Measurements from ENCODE around the gene ZDHHC7.
"Not testable (repeated sequence)": the region's sequence is repeated elsewhere in the genome, so short reads cannot be mapped to it uniquely, and the experiment has no call there.

Gene ZDHHC7

DNA sequence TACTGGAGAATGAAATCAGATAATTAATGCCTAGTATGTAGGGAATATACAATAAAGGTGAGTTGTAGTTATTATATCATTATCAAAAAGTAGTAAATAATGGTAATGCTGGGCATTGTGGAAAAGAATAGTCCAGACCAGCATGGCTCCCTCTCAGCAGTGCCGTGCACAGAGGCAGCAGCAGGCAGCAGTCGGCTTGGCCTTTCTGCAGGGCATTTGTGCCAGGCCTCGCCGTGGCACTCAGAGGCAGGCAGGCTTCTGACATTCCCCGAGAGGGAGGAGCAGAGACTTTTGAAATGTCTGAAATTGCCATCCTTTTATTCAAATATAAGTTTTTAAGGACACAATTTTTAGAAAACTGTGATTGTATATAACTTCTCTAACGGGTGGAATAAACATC, 31.3 kb upstream of the ZDHHC7 start:
- no peak for DNase-seq

DNA sequence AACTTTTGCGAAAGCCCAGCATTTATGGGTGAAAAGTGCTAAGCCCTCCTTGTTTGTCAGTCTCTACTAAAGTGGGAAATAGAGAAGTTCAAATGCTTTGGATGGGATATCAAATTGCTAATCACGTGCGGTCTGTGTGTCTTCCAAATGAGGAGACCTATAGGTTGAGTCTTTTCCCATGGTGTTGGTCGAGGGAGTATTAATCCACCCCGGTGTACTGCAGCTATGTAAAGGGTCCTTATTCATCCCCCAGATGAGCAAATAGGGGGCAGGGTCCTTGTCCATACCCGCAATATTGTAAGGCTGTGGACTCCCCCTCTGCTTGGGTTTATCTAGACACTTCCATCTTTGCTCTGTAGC, 30.8 kb upstream of the ZDHHC7 start:
- no peak for DNase-seq

DNA sequence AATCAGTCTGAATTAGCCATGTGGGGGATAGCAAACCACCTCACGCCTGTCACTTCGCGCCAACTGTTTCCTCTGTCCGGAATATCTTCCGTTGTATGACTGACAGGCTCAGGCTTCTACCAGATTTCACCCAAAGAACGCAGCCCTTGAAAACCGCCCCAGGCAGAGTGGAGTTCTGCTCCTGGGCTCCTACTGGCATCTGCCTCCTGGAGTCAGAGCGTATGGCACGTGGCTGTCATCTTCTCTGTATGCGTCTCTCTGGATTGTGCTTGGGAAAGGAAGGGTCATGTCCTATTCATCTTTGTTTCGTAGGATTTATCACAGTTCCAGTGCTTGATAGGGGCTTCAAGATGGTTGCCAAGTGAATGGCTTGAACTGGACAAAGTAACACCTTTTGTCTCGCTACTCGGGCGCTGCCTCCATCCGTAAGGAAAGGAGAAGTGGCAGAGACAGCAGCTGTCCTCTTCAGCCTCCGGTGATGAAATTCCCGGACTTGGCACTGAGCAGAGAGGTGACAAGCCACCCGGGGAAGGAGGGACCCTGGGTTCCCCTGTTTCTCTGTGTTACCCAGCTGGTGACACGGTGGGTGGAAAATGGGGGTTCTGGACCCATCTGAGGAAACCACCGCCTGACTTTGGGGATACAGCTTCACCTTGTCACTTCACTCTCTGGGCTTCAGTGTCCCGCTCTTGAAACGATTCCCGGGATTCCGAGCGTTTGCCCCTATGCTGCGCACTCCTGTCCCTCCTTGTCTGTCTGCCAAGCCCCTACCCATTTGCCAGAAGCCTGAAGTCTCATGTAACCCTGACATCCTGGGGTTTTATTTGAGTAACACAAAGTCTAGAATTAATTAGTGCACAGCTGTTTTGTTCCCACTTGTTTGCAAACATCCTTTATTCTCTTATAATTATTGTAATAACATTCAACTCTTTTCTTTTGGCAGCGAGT, 30.2 kb upstream of the ZDHHC7 start:
- no peak for DNase-seq

DNA sequence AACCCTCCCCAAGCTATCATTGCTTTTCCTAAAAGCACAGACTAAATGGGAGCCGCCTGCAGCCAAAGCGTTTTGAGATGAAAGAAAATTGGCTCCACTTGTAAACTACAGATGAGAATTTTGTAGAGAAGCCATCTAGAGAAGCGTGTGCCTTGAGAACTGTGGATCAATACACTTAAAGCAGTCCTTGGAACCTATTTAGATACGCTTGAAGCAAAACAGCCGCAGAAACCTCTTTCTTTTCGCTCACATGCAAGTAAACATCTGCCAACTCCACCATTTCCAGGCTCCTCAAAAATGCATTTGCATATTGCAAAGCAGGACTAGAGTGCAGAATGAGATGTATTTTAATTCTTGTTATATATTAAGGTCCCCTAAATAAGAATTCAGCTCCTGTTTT, 29.4 kb upstream of the ZDHHC7 start:
- DNase-seq: no peak

DNA sequence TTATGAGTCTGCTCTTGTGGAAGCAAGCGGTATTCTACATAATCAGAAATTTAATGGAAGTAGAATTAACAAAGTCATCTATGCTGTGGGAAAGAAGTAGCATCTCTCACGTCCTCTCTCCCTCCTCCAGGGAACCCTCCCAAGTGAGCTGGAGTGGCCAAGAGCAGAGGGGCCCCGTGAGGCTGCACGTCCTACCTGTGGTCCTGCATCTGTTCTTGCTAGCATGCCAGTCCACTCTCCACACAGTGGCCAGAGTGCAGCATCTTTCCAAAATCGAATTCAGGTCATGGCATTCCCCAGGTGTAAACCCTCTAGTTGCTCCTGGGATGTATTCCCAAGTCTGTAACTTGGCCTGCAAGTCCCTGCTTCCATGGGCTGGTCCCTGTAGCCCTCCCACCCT, 26.4 kb upstream of the ZDHHC7 start:
- DNase-seq: no peak

DNA sequence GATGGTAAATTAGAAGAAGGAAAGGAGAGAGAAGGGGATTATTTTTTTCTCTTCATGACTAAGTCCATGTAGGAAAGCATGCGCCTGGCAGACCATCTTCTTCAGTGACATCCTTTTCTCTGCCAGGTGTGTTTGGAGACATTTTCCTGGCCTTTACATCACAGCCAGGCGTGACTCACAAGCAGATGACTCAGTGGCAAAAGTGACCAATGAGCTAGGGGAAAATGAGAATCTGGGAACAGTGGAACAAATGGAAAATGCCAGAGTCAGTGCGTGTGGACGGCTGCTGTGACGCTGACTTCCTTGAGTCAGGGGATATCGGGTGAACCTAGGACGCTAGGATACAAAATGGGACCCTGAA, 25.7 kb upstream of the ZDHHC7 start:
- DNase-seq: no peak

DNA sequence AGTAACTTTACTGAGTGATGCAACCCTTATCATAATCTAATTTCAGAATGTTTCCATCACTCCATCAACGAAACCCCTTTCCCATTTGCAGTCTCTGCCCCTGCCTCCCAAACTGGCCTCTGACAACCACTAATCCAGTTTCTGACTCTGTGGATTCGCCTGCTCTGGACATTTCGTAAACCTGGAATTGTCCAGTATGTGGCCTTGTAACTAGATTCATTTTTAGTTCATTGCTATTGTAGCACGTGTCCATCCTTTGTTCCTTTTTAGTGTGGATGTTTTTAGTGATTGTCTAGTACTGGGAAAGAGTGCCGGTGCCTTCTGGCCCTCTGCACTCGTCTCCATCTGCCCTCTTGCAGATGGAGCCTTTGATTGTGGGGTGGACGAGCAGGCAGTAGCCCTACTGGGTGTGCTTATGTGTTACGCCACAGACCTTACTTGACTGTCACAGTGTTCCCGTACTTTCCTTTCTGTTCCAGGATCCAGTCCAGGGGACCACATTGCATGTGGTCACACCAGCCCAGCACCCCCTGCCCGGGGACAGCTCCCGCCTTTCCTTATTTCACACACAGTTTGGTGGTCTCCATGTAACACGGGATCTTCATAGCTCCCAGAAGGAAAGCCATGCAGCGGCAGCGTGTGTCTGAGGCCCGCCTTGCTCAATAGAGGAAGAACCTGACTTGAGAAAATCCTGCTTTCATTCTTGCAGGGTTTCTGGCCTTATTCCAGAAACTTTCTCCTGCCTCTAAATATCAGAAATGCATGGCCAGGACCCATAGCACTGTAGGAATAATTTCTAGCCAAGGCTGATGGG, 25.1 kb upstream of the ZDHHC7 start:
- peak; percentile 39 for DNase-seq

DNA sequence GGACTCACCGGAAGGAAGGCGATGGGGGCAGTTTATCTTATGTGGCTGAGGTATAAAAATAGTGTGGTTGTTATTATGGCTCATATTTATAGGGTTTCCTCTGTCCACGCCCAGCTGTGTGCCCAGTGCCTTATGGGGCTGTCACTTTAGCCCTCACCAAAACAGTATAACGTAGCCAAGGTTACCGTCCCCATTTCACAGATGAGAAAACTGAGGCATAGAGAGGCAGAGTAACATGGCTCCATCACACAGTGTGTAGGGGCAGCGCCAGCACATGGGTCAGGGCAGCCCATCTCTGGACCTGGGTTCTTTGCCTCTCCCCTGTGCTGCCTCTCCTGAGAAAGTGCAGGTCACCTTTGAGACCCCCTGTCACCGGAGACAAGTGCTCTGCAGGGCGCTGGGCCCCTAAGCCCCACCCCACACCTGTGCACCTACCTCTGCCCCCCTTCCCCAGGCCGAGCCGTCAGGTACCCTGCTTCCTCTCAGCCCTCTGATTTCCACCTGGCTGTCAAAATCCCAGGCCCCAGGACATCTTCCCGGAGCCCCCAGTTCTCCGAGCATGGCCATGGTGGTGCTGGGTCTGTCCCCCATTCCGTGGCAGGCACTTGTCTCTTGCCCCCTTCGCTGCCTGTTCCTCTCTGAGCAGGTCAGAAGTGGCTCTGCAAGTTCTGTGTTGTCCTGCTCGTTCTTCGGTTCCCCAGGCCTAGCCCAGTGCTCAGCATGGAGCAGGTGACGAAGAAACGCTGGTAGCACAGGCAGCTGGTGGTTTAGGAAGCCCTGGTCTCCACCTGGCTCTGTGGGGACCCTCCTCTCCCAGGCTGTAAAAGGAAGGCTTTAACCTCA, 23.5 kb upstream of the ZDHHC7 start:
- no peak for DNase-seq

DNA sequence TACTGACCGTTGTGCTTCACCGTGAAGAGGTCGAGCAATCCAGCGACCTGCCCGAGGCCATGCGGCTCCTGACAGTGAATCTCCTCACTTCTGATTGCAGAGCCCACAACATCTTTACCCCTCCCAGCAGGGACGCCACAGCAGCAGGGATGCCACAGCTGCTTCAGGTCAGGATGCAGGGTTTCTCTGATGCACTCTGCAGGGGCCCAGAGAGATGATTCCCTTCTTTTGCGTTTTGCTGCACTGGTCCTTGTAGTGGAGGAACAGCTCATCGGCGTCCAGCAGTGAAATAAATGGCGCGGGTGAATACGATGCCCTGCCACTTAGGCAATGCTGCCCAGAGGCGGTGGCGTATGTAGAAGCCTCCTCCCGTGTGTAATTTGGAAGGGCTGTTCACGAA, 21.8 kb upstream of the ZDHHC7 start:
- no peak for DNase-seq

DNA sequence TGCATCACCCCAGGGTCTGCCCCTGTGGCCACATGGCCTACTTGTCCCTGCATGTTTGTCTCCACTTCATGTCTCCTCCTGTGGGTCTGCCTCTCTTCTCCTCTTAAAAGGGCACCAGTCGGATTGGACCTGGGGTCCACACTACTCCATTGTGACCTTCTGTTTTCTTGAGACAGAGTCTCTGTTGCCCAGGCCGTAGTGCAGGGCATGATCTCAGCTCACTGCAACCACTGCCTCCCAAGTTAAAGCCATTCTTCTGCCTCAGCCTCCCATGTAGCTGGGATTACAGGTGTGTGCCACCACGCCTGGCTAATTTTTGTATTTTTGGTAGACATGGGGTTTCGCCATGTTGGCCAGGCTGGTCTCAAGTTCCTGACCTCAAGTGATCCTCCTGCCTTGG, 20.9 kb upstream of the ZDHHC7 start:
- not testable (repeated sequence) for DNase-seq

DNA sequence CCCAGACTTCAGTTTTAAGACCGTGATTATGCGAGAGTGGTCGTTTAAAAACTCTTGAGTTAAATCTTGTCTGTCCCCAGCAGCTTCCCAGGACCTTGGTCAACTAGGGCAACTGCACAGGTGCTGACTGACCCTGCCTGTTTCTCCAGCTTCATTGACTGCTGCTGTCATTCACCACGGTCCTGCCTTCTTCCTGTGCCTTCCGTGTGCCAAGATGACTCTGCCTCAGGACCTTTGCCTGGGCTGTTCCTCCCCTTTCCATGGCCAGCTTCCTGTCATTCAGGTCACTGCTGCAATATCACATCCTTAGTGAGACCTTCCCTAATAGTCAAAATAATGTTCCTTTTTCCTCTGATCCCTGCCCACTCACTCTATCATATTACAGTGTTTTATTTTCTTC, 20.1 kb upstream of the ZDHHC7 start:
- DNase-seq: no peak

DNA sequence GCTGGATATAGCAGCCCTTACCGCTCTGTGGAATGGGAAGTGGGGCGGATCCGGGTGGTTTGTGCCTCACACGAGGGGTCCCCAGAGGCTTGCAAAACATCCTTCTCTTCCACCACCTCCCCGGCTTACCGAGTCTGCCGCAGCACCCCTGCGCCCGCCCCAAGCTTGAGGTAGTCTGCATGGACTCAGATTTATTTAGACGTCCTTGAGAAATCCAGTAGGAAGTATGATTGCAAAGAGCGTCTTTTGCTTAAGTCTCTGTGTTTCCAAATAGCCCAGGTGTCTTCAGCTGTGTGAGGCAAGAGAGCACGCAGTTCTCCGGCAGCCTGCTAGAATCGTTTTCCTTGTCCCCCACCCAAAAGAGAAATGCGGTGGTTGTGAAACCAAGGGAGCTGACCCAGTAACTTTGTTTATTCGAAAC, 18.7 kb upstream of the ZDHHC7 start:
- peak; percentile 49 for DNase-seq

DNA sequence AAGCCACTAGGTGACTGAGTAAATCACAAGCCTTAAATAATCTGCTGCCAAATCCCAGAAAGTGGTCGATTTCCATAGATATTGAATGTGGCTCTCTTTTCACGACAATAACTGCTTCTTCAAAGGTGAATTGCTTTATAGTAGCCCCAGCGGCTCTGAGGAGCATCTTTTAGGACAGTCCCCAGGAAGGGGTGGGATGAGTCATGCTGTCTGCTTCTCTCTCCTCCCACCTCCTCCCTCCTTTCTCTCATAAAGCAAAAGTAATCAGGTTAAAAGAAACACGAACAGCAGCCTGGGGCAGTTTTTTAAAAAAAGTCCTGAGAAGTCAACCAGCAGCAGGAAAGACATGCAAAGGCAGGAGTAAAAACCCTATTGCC, 18.1 kb upstream of the ZDHHC7 start:
- DNase-seq: peak; percentile 19

DNA sequence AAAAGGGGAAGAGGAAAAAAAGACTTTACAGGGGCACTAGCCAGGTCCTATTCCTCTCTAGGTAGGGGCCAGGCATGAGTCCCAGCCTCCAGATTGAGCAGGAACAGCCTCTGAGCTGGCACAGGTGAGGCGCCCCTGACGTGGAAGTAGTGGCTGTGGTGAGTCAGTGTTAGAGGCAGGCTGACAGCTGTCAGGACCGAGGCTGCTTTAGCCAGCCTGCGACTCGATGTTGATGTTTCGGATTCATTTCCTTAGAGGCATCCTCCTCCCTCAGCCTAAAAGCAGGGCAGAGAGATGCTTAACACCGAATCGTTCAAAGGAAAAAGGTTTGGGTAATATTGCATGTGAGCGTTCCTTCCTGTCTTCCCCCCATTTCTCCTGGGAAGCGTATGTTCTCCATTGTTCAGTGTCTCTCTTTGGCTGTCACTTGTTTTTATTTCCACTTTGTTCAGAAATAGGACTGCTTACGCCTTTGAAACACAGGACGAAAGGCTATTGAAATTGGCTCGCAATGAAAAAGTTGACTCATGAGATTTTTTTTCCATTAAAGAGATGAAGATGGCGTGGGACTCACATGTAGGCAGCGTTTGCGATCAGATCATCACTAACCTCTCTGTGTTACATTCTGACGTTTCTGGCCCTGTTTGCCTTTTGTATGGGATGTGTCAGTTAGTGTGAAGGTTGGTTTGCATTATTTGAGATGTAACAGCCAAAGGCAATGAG, 17.5 kb upstream of the ZDHHC7 start:
- DNase-seq: no peak

DNA sequence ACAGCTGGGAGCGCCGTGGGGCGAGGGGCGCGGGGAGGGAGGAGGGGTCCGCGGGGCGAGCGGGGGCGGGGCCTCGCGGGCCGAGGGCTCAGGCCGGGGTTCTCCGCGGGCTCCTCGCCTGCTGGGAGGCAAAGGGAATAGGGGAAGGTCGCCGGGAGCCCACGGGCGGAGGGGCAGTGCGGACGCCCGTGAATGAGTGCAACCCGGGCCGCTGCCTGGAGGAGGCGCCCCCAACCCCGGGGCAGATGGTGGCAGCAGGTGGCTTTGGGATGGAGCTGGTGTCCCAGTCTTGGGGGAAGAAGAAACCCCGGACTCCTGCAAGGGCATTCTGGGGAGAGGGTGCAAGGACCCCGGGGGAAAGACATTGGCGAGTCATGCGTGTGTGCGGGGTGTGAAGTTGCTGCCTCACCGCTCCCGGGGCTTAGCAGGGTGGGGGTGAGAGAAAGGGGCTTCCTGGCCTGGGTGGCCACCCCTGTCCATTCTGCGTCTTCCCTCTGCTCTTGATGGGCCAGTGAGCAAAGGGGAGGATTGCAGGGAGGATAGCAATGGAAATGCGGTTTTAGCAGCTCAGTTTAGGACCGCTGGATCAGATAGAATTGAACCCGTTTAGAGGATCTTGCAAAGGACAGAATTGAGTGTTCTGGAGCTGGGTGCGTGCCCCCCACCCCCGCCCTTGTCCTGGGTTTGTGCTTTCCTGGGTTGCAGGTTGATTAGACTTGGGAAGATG, 16.8 kb upstream of the ZDHHC7 start:
- DNase-seq: no peak

DNA sequence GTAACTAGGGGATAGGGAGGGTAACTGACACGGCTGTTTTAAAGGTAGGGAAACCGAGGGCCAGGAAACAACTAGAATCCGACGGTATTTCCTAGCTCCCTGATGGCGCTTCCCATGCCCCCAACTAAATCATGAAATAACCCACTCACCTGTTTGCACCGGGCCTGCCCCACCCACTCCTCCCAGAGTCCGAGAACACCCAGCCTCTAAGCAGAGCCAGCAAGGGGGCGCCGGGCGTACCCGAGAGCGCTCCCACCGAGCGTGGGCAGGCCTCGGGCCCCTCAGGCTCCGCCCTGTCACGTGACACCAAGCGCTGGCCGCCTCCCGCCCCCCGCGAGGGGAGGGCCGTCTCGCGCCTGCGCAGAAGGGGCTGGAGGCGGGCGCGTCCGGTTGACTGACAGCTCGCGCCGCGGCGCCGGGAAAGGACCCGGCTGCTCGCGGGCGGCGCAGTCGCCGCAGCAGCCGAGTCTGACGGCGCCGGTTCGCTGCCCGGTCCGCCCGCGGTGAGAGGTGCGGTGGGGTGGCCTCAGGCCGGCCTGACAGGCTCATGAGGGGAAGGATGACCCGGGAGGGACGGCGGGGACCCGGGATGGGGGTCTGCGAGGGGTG, 16.1 kb upstream of the ZDHHC7 start, which contains the start of gene KIAA0513:
KIAA0513 (plus strand) TSS at position 447 of the 609 bp plus-strand sequence. CDS start 39,277 bp downstream, outside the sequence.
- DNase-seq: peak; percentile 83

DNA sequence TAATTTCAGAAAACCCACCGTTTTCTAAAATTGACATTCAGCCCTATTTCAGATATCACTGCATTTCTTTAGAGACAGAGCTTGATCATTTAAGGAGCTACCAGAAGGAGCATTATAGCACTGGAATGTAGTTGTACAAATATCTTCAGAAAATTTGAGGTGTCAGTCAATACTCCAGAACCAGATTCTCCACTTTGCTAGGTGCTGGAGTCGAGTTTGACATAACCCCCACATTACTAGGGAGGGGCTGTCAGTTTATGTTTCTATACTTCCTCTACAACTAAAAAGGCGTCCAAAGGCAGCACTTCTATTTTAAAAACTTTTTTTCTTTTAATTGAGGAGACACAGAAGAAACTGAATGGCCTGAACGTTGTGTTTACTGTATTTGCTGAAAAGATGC, 15.4 kb upstream of the ZDHHC7 start:
- no peak for DNase-seq

DNA sequence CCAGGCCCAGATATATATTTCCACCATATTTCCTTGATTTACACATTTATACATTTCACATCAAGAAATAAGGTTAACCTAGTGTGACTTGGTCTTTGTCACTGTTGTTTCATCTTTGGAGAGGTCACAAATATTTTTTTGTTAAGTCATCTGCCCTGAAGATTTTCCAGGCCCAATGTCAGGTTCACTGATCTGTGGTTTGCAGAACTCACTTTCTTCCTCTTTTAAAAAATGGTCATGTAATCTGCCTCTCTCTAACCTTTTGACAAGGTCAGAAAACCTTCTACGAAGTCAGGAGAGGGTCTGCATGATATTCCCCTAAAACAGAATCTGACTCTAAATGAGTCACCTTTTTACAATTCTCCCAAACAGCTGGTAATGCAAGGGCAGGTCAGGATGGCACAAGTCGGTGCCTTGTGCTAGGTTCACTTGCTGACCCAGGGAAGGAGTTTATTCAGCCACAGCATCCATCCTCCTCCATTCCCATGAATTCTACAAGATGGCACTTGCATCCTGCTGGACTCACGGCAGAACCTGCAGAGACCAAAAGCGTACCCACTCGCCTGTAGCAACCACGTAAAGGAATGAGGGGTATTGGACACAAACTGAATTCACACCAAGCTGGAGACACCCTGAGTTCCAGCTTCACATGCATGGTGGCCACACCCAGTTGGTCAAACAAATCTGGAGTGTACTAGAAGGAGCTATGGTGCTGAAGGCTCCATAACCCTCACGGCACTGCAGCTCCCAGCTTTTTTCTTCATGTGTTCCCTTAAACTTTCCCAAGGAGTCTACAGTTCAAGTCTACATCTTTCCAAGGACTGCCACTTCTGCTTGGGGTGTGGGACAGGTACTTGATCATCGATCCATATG, 14.7 kb upstream of the ZDHHC7 start:
- peak; percentile 84 for DNase-seq

DNA sequence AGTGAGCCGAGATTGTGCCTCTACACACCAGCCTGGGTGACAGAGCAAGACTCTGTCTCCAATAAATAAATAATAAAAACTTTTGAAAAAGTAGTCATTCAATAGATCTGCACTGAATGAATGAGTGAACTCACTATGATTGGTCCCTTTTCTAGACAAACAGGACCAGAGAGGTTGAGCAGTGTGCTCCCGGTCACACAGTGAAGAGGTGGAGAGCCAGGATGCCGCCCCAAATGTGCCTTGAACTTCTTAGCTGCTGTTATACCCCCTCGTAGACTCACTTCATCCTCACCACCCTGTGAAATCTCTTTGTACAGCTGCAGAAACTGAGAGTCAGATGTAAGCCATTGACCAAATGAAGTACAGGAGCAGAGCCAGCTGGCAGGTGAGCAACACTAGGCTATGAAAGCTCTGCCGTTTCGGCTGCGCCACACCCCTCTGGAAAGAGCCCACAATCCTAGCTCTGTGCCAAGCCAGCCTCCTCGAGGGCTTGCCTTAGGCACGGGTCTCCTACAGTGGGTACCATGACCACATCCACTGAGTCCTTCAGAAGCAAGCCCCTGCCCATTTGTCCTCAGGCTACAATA, 8.4 kb upstream of the ZDHHC7 start:
- DNase-seq: no peak
